Vagina (tissue), 2 donors: ENCODE data around the gene FABP2.
"Not testable (repeated sequence)": the region's sequence is repeated elsewhere in the genome, so short reads cannot be mapped to it uniquely, and the experiment has no call there.

ENCODE experiments used
- CTCF ChIP-seq, 3 experiments: fragments of 450-650 bp in 2 of 3; fragments of 200-600 bp in 1 of 3; sonication (generic) in 1 of 3; IDR thresholded peaks; one replicate each; pipeline ENCODE4 v1.5.1; 2017 to 2019; ENCODE audit warnings: antibody characterized with exemption in 3 of 3, mild to moderate bottlenecking in 2 of 3, moderate library complexity in 2 of 3
- POLR2A ChIP-seq, 2 donors: fragments of 450-650 bp; IDR thresholded peaks; one replicate each; pipeline ENCODE4 v1.6.1; 2017; ENCODE audit warnings: antibody characterized with exemption in 2 of 2, mild to moderate bottlenecking in 2 of 2, moderate library complexity in 2 of 2
- POLR2AphosphoS5 ChIP-seq, 2 donors: sonication (generic); formaldehyde crosslinking; IDR thresholded peaks; one replicate each; pipeline ENCODE4 v1.9.0; 2017; ENCODE audit warnings: antibody characterized with exemption in 2 of 2, mild to moderate bottlenecking in 2 of 2, low read depth in 1 of 2; ENCODE audit not compliant: insufficient read depth in 1 of 2

- TF ChIP-seq POLR2A (IDR thresholded peaks at IDR 0.05); CTCF (IDR thresholded peaks at IDR 0.05); POLR2AphosphoS5 (IDR thresholded peaks at IDR 0.05; ENCODE audit: insufficient read depth in 1 of 2, low read depth in 1 of 2): not testable (repeated sequence)
Measured at GRCh38 chr4:119362413-119362812, 40.5 kb upstream of the FABP2 start.
